B cell (primary cell): ENCODE measurements around the gene CCND2. TPM values are rescaled to one million over a fixed set of nuclear protein-coding genes. Genes with fewer than 3 reads are reported as not detected.

Experiments used
- ATAC-seq: fragments of 200-7000 bp; cut with Tn5 transposase; one replicate; pipeline ENCODE4 v1.10.0; 2021; ENCODE audit warnings: low read depth, mild to moderate bottlenecking, moderate number of reproducible peaks, moderate library complexity
- CTCF ChIA-PET: fragments of 350-600 bp; sonication (Branson Sonifier 250); formaldehyde crosslinking; loops from one replicate; lab custom pipeline; 2021; ENCODE audit warnings: antibody characterized with exemption, inconsistent platforms; lab: Charles Lee
- POLR2A ChIA-PET: fragments of 350-600 bp; sonication (Branson Sonifier 250); formaldehyde crosslinking; loops from one replicate; lab custom pipeline; 2021; ENCODE audit warnings: antibody characterized with exemption; lab: Charles Lee
- DNase-seq: peaks from one replicate; pipeline ENCODE4 v3.0.0; 2013
- H2AFZ ChIP-seq: 2 replicates; pipeline ENCODE4 v1.6.1; 2012; ENCODE audit warnings: mild to moderate bottlenecking, low read depth, low read length; ENCODE audit not compliant: insufficient read depth, poor library complexity, severe bottlenecking
- H3K27ac ChIP-seq, 2 donors: 1 replicate in 1 of 2; 2 replicates in 1 of 2; pipeline ENCODE4 v1.5.1; 2012 to 2013; ENCODE audit warnings: low read length in 2 of 2, mild to moderate bottlenecking in 2 of 2, moderate library complexity in 1 of 2
- H3K27me3 ChIP-seq, 4 experiments: fragments of 200-600 bp in 1 of 4; sonication (generic) in 1 of 4; replicated peaks in 1 of 4; 1 replicate in 2 of 4; 2 replicates in 2 of 4; pipeline versions ENCODE4 v1.6.1 to v1.7.0; 2013 to 2016; ENCODE audit warnings: low read length in 3 of 4, mild to moderate bottlenecking in 2 of 4, mixed read lengths in 1 of 4, moderate library complexity in 1 of 4; ENCODE audit not compliant: insufficient read depth in 4 of 4, control insufficient read depth in 3 of 4; ENCODE audit errors: control extremely low read depth in 1 of 4
- H3K36me3 ChIP-seq, 2 experiments: replicated peaks in 1 of 2; 1 replicate in 1 of 2; 2 replicates in 1 of 2; pipeline versions ENCODE4 v1.6.1 to v1.7.1; 2013; ENCODE audit warnings: low read length in 1 of 2; ENCODE audit not compliant: insufficient read depth in 2 of 2, control insufficient read depth in 1 of 2; ENCODE audit errors: control extremely low read depth in 1 of 2, extremely low read depth in 1 of 2
- H3K4me1 ChIP-seq, 2 donors: fragments of 200-600 bp in 1 of 2; sonication (generic) in 1 of 2; 1 replicate in 1 of 2; 2 replicates in 1 of 2; pipeline versions ENCODE4 v1.5.1 to v1.6.1; 2013 to 2017; ENCODE audit warnings: low read length in 2 of 2; ENCODE audit not compliant: control insufficient read depth in 2 of 2, insufficient read depth in 2 of 2
- H3K4me2 ChIP-seq: replicated peaks from 2 replicates; pipeline ENCODE3; 2012; ENCODE audit warnings: mild to moderate bottlenecking, low read depth, low read length; ENCODE audit not compliant: poor library complexity, severe bottlenecking
- H3K4me3 ChIP-seq, 5 experiments: fragments of 200-600 bp in 1 of 5; sonication (generic) in 1 of 5; 1 replicate in 3 of 5; 2 replicates in 2 of 5; pipeline versions ENCODE4 v1.5.1 to v1.7.0; 2011 to 2016; ENCODE audit warnings: low read length in 4 of 5, mild to moderate bottlenecking in 4 of 5, low read depth in 2 of 5, control low read depth in 1 of 5, moderate library complexity in 1 of 5; ENCODE audit not compliant: insufficient read depth in 1 of 5; ENCODE audit errors: control extremely low read depth in 1 of 5, extremely low read depth in 1 of 5
- H3K79me2 ChIP-seq: fragments of 200-600 bp; sonication (generic); one replicate; pipeline ENCODE4 v1.6.0; 2016; ENCODE audit warnings: low read length; ENCODE audit not compliant: control insufficient read depth, insufficient read depth
- H3K9ac ChIP-seq: fragments of 200-600 bp; sonication (generic); 2 replicates; pipeline ENCODE4 v1.6.1; 2017; ENCODE audit warnings: mild to moderate bottlenecking, low read length, moderate library complexity
- H3K9me3 ChIP-seq, 3 donors: one replicate each; pipeline versions ENCODE4 v1.6.1 to v1.7.1; 2013; ENCODE audit warnings: low read length in 2 of 3; ENCODE audit not compliant: control insufficient read depth in 2 of 3, insufficient read depth in 1 of 3; ENCODE audit errors: control extremely low read depth in 1 of 3
- H4K20me1 ChIP-seq: 2 replicates; pipeline ENCODE4 v1.6.0; 2012; ENCODE audit warnings: mild to moderate bottlenecking, low read length; ENCODE audit not compliant: insufficient read depth, control insufficient read depth, poor library complexity, severe bottlenecking
- H3K27ac Mint-ChIP-seq: one replicate; pipeline ENCODE4 v1.8.0; 2021; ENCODE audit warnings: mixed read lengths
- H3K27me3 Mint-ChIP-seq: one replicate; pipeline ENCODE4 v1.8.0; 2021; ENCODE audit warnings: mixed read lengths
- H3K4me1 Mint-ChIP-seq: one replicate; pipeline ENCODE4 v1.8.0; 2021; ENCODE audit warnings: mixed read lengths
- H3K4me3 Mint-ChIP-seq: one replicate; pipeline ENCODE4 v1.8.0; 2021; ENCODE audit warnings: mixed read lengths
- H3K9me3 Mint-ChIP-seq: one replicate; pipeline ENCODE4 v1.8.0; 2022; ENCODE audit warnings: mixed read lengths; ENCODE audit not compliant: insufficient read depth
- EZH2 ChIP-seq: IDR thresholded peaks from 2 replicates; pipeline ENCODE4 v1.6.1; 2012; ENCODE audit warnings: borderline replicate concordance, low read depth, mild to moderate bottlenecking, moderate library complexity, low read length; ENCODE audit not compliant: insufficient read depth, poor library complexity, severe bottlenecking
- WGBS: methylation state at CpG from one replicate; pipeline ENCODE4 v1.1.5; 2013; ENCODE audit warnings: missing lambda C conversion rate; ENCODE audit not compliant: insufficient coverage; 5-methylcytosine and 5-hydroxymethylcytosine counted together
- intact Hi-C: fragments of 100-400 bp; cut with micrococcal nuclease; formaldehyde crosslinking; loops from one replicate; pipeline ENCODE4 v1.10.0; 2022
- polyA plus RNA-seq: library from polyadenylated mRNA; depleted of rRNA; stranded (reverse); fragments of >200 nt; gene quantifications from 2 replicates; pipeline ENCODE4 v1.2.3, GENCODE V29; 2012
- total RNA-seq, 2 donors: library from RNA; stranded (reverse); fragments of 120-200 nt in 1 of 2; gene quantifications; 1 replicate in 1 of 2; 2 replicates in 1 of 2; pipeline versions ENCODE4 v1.2.3 to v1.2.4, GENCODE V29; 2013 to 2022
- TF ChIP-seq, protein P1 (sequence below): fragments of 200-600 bp; IDR thresholded peaks from one replicate; pipeline ENCODE4 v1.8.0; 2022; ENCODE audit warnings: antibody characterized with exemption, mild to moderate bottlenecking

CCND2 gene
- total and polyA plus RNA-seq, 2 donors (not counting 1 experiment from before 2014, with no cell fraction given): 9.2 to 20.6 TPM

DNA sequence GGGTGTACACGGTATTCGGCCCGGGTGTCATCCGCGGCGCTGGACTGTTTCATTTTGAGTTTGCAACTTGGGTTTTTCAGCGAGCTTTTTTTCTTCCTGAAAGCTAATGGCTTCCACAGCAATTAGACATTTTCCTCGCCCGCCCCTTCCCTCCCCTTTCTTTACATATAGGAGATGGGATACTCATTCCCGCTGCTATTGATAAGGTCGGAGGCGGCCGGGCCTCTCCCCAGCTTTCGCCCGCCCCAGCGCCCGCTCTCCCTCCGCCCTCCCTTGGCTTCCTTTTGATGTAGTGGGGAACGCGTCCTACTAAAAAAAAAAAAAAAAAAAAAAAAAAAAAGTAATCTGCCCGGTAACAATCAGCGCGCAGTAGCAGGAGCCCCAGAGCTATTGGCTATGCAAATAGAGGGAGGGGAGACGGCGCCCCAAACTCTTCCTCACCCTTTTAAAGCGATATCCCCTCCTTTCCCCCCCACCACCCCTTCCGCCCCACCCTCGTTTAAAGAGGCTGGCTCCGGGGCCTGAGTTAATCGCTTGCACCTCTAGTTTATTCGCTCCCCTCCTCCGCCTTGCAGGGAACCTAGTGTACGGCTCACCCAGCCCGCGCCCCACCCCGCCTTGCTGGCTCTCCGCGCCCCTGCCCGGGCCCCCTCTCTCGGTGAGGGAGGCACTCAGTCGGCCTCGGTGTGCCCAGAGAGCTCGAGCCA, 1.7 kb upstream of the CCND2 start:
- TF ChIP-seq EZH2: no peak
- TF ChIP-seq, protein P1, sequence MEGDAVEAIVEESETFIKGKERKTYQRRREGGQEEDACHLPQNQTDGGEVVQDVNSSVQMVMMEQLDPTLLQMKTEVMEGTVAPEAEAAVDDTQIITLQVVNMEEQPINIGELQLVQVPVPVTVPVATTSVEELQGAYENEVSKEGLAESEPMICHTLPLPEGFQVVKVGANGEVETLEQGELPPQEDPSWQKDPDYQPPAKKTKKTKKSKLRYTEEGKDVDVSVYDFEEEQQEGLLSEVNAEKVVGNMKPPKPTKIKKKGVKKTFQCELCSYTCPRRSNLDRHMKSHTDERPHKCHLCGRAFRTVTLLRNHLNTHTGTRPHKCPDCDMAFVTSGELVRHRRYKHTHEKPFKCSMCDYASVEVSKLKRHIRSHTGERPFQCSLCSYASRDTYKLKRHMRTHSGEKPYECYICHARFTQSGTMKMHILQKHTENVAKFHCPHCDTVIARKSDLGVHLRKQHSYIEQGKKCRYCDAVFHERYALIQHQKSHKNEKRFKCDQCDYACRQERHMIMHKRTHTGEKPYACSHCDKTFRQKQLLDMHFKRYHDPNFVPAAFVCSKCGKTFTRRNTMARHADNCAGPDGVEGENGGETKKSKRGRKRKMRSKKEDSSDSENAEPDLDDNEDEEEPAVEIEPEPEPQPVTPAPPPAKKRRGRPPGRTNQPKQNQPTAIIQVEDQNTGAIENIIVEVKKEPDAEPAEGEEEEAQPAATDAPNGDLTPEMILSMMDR: no peak
- H4K20me1 ChIP-seq: no peaks in the 10 kb centered on the region
- intact Hi-C loops: loop anchor here (1.0 to 10.0 kb wide), 4 partner anchors 48 to 967 kb away; no protein-coding TSS in a partner anchor
- ChIA-PET POLR2A (interaction anchor here (0.6 to 3.9 kb wide), 13 partner anchors 48 to 399 kb away, joined by 3 to 28 read pairs (median 4); partner anchors contain the start of gene PARP11), CTCF (interaction anchor here (0.7 to 12.6 kb wide), 12 partner anchors 10 to 385 kb away, joined by 3 to 396 read pairs (median 4); no protein-coding TSS in a partner anchor)
- peak overlapping the region; percentile 91 for H3K9ac ChIP-seq
- peak overlapping the region; percentile 77 to 90 (median 87) for H3K4me3 ChIP-seq
- no peaks in the 10 kb centered on the region for H3K27me3 ChIP-seq
- H3K4me1 Mint-ChIP-seq: peaks cover 43% of the 10 kb centered on the region
- WGBS: 0% methylated on average over 23 of the region's 43 CpGs
- peak overlapping the region; percentile 74 for H2AFZ ChIP-seq
- no peaks in the 10 kb centered on the region for H3K9me3 ChIP-seq
- H3K79me2 ChIP-seq: peaks cover 19% of the 10 kb centered on the region
- H3K4me3 Mint-ChIP-seq: peak overlapping the region; percentile 99
- peak overlapping the region; percentile 97 to 99 for H3K27ac ChIP-seq
- peak; percentile 56 for ATAC-seq
- no peaks in the 10 kb centered on the region for H3K9me3 Mint-ChIP-seq
- peaks cover 25 to 54% of the 10 kb centered on the region in 2 donors for H3K4me1 ChIP-seq
- peak overlapping the region; percentile 79 for H3K4me2 ChIP-seq
- H3K36me3 ChIP-seq: peaks cover 0 to 3% of the 10 kb centered on the region in 2 experiments
- no peaks in the 10 kb centered on the region for H3K27me3 Mint-ChIP-seq
- peak; percentile 90 for DNase-seq
- H3K27ac Mint-ChIP-seq: peak overlapping the region; percentile 97
